K562 (cell line): ENCODE data around the gene MGP. TPM values are rescaled to one million over a fixed set of nuclear protein-coding genes. Genes with fewer than 3 reads are reported as not detected.

Experiments
- BRD4 ChIP-seq: fragments of 200-600 bp; sonication (generic); IDR thresholded peaks from 2 replicates; pipeline ENCODE4 v1.6.1; 2017; ENCODE audit warnings: inconsistent platforms
- ESRRB ChIP-seq: fragments of 250-450 bp; sonication (Bioruptor Pico); IDR thresholded peaks from 2 replicates; pipeline ENCODE4 v1.5.0; 2020; ENCODE audit warnings: mild to moderate bottlenecking, moderate library complexity, borderline replicate concordance
- NFIC ChIP-seq: fragments of 450-650 bp; IDR thresholded peaks from 2 replicates; pipeline ENCODE4 v1.6.1; 2017; ENCODE audit warnings: mild to moderate bottlenecking, inconsistent platforms
- PURB ChIP-seq: sonication (generic); formaldehyde crosslinking; IDR thresholded peaks from 2 replicates; pipeline ENCODE4 v1.9.0; 2021; ENCODE audit warnings: low read depth, mild to moderate bottlenecking, missing genetic modification reagents
- RBM22 ChIP-seq: fragments of 200-400 bp; formaldehyde crosslinking; IDR thresholded peaks from 2 replicates; pipeline ENCODE4 v1.6.1; 2018; ENCODE audit warnings: low read length, low read depth; ENCODE audit not compliant: poor library complexity, severe bottlenecking
- SMARCE1 ChIP-seq: fragments of 450-650 bp; IDR thresholded peaks from 2 replicates; pipeline ENCODE4 v1.7.1; 2016; ENCODE audit warnings: mild to moderate bottlenecking
- STAT5A ChIP-seq: IDR thresholded peaks from 2 replicates; pipeline ENCODE4 v1.6.1; 2012; ENCODE audit warnings: low read length, inconsistent platforms, borderline replicate concordance
- TARDBP ChIP-seq: fragments of 450-650 bp; IDR thresholded peaks from 2 replicates; pipeline ENCODE4 v1.6.1; 2016
- TBL1XR1 ChIP-seq, 2 experiments: IDR thresholded peaks; 2 replicates each; pipeline ENCODE4 v1.6.1; 2012; ENCODE audit warnings: improper control_type of control experiment in 2 of 2, low read length in 2 of 2, mild to moderate bottlenecking in 1 of 2
- TEAD4 ChIP-seq, 2 experiments: sonication (generic) in 1 of 2; formaldehyde crosslinking in 1 of 2; IDR thresholded peaks; 2 replicates each; pipeline versions ENCODE4 v1.6.1 to v1.8.0; 2012 to 2022; ENCODE audit warnings: borderline replicate concordance in 1 of 2, inconsistent platforms in 1 of 2, low read length in 1 of 2, mild to moderate bottlenecking in 1 of 2, missing genetic modification reagents in 1 of 2
- THRAP3 ChIP-seq: fragments of 450-650 bp; IDR thresholded peaks from 2 replicates; pipeline ENCODE4 v1.6.1; 2016; ENCODE audit warnings: mild to moderate bottlenecking, inconsistent platforms, borderline replicate concordance
- TRIM24 ChIP-seq, 2 experiments: fragments of 450-650 bp; IDR thresholded peaks; 2 replicates each; pipeline ENCODE4 v1.6.1; 2016
- WHSC1 ChIP-seq: IDR thresholded peaks from one replicate; pipeline ENCODE4 v1.6.1; 2012; ENCODE audit warnings: low read length, control low read depth, inconsistent platforms
- ZBTB7A ChIP-seq: IDR thresholded peaks from 2 replicates; pipeline ENCODE4 v1.6.1; 2011; ENCODE audit warnings: low read depth, mild to moderate bottlenecking, low read length, moderate library complexity, borderline replicate concordance; ENCODE audit not compliant: control insufficient read depth
- ZNF586 ChIP-seq: fragments of 450-650 bp; formaldehyde crosslinking; conservative IDR thresholded peaks from 2 replicates; pipeline ENCODE4 v1.4.0; 2020; ENCODE audit warnings: mild to moderate bottlenecking, moderate library complexity
- polyA plus RNA-seq, 8 experiments: library from polyadenylated mRNA; depleted of rRNA in 4 of 8; stranded (reverse) in 5 of 8; unstranded in 3 of 8; fragments of >200 nt; fragmentation: Nextera tagmentation in 2 of 8; fragmentation: Illumina TruSeq in 1 of 8; extraction: Ambion mirVana in 2 of 8; extraction: Trizol in 1 of 8; gene quantifications; 2 replicates each; pipeline versions ENCODE4 v1.2.1 to v1.2.3, GENCODE V29; 2011 to 2014; ENCODE audit warnings: inconsistent platforms in 1 of 8, missing spikeins in 1 of 8
- total RNA-seq, 7 experiments: library from RNA; depleted of rRNA in 6 of 7; stranded (reverse); fragments of >200 nt in 6 of 7; fragmentation: Illumina TruSeq in 2 of 7; extraction: Trizol in 2 of 7; gene quantifications; 2 replicates each; pipeline versions ENCODE4 v1.2.1 to v1.2.3, GENCODE V29; 2011 to 2021; ENCODE audit warnings: low replicate concordance in 1 of 7
- TF ChIP-seq, protein P1 (sequence below): sonication (generic); IDR thresholded peaks from 2 replicates; pipeline ENCODE4 v1.6.1; 2016
- TF ChIP-seq, protein P2 (sequence below): fragments of 250-450 bp; sonication (Bioruptor Pico); IDR thresholded peaks from 2 replicates; pipeline ENCODE4 v1.8.0; 2022; ENCODE audit warnings: inconsistent platforms, mild to moderate bottlenecking, moderate library complexity, borderline replicate concordance

The MGP gene
- total and polyA plus RNA-seq, 9 of the 15 experiments (the other 6 are each of a cell fraction or from before 2014, with no cell fraction given): 1.2 TPM; not detected in 8

DNA sequence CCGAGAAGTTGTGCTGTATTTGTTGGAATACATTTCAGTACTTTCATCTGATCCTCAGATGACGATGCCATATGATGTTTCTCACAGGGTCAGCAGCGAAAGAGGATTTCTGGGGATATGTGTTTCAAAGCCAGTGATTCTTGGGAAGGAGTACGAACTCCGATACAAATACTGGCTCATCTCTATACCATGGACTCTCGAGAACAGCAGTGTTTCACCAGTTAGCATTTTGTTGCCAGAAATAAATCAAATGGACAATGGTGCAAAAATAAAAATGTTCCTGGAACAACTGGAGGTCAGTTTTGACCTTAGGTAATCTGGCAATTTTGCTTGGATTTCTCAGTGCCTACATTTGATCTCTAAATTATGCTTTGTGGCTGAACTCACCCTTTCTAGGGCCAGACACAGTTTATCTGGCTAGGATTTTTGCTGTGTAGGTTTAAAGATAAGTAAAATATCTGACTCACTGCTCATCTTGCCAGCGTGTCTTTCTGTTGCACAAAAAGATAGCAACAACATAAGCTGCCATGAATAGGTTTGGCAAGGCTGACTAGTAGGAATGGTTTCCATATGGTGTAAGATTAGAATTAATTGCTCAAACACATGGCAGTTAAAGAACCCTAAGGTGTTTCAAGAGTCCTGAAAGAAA lies 11.0 kb upstream of the MGP start (continued):
- TF ChIP-seq, protein P1, sequence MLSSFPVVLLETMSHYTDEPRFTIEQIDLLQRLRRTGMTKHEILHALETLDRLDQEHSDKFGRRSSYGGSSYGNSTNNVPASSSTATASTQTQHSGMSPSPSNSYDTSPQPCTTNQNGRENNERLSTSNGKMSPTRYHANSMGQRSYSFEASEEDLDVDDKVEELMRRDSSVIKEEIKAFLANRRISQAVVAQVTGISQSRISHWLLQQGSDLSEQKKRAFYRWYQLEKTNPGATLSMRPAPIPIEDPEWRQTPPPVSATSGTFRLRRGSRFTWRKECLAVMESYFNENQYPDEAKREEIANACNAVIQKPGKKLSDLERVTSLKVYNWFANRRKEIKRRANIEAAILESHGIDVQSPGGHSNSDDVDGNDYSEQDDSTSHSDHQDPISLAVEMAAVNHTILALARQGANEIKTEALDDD: peak; percentile 74; the same call in 1 of the 2 replicates
- TF ChIP-seq, protein P2, sequence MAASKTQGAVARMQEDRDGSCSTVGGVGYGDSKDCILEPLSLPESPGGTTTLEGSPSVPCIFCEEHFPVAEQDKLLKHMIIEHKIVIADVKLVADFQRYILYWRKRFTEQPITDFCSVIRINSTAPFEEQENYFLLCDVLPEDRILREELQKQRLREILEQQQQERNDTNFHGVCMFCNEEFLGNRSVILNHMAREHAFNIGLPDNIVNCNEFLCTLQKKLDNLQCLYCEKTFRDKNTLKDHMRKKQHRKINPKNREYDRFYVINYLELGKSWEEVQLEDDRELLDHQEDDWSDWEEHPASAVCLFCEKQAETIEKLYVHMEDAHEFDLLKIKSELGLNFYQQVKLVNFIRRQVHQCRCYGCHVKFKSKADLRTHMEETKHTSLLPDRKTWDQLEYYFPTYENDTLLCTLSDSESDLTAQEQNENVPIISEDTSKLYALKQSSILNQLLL (CRISPR knock-in tag): no peak
- no peak for TF ChIP-seq TARDBP
- TF ChIP-seq TEAD4 (IDR thresholded peaks at IDR 0.05; ENCODE audit: low read length): peak; percentile 84
- no peak for TF ChIP-seq TEAD4 (CRISPR knock-in tag; IDR thresholded peaks at IDR 0.05; ENCODE audit: borderline replicate concordance)
- no peak for TF ChIP-seq ESRRB (CRISPR knock-in tag)
- TF ChIP-seq ZBTB7A: no peak
- TF ChIP-seq BRD4: no peak
- no peak for TF ChIP-seq TBL1XR1 (IDR thresholded peaks at IDR 0.05; ENCODE audit: low read length in 2 of 2)
- TF ChIP-seq RBM22: no peak
- TF ChIP-seq TRIM24 (IDR thresholded peaks at IDR 0.05): peak in 1 of 2 experiments; percentile 50; a peak in 1 of 4 replicates
- no peak for TF ChIP-seq ZNF586 (CRISPR knock-in tag)
- TF ChIP-seq SMARCE1: no peak
- TF ChIP-seq THRAP3: no peak
- peak; percentile 43; the same call in 1 of the 2 replicates for TF ChIP-seq STAT5A
- no peak for TF ChIP-seq WHSC1
- peak; percentile 23; the same call in 1 of the 2 replicates for TF ChIP-seq NFIC
- TF ChIP-seq PURB (CRISPR knock-in tag): no peak
